ENCODE results near the gene BTBD16. TPM values are rescaled to one million over a fixed set of nuclear protein-coding genes. Genes with fewer than 3 reads are reported as not detected.

The BTBD16 gene
- total RNA-seq, 2 experiments from 2014 or later, result not detected

DNA sequence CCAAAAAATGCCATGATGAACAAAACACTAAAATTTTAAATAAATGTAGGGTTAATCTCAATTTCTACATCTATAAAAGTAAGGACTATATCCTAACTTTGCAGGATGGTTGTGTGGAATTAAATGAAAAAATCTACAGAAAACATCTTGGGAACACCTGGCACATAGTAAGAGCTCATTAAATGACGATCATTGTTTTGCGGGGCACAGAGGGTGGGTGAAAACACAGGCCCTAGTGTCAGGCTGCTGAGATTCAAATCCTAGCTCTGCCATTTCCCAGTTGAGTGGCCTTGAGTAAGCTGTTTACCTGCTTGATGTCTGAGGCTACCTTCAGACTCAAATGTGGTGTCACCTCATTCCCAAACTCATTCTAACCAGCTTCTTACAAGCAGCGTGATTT lies 35.6 kb downstream of the BTBD16 start:
- CTCF ChIA-PET, result interaction anchor here (0.5 to 0.7 kb wide), 2 partner anchors 259 to 294 kb away, joined by 3 to 4 read pairs; no protein-coding TSS in a partner anchor

DNA sequence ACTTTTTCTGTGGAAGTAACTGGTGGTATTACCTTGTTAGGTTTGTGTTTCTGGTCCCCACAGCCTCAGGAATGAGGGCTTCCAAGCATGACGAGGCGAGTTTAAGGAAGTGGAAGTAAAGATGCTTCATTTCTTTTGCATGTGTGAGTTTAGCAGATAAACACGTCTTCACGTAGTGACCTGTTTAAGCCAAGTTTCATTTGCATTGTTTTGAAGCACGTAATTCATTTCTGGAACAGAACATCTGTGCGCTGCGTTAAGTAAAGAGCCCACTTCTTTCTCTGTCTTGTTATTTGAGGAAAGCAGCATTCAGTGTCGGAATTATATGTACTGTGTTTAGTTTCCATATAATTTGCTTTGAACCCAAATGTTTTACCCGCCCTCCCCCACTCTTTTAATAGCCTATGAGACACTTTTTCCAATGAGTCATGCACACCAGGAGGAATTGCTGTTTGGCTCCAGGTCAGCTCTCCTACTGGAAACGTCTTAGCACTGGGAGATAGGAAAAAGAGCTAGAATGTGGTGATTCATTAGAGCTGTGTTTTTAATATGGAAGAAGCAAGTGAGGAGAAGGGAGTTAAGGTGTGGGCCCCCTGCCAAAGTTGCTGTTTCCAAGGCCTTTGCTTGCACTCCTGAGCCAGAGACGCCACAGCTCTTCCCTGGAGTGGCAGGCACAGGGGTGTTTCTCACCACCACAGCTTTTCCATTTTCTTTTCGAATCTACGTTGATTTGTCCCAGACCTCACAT lies 36.7 kb downstream of the BTBD16 start:
- DNase-seq, result no peak
- H3K36me3 Mint-ChIP-seq (ENCODE audit: low read depth), result no peaks in the 10 kb centered on the region
- H3K27me3 Mint-ChIP-seq, result peaks cover 17% of the 10 kb centered on the region
- CTCF ChIA-PET, result interaction anchor here (1.3 kb wide), 1 partner anchor 9 kb away, joined by 6 read pairs; no protein-coding TSS in a partner anchor
- H3K4me3 Mint-ChIP-seq, result no peak overlapping the region
- POLR2A ChIA-PET, result no interaction called here
- H3K4me1 Mint-ChIP-seq, result no peaks in the 10 kb centered on the region
- H3K27ac Mint-ChIP-seq, result no peak overlapping the region
- no peaks in the 10 kb centered on the region for H3K9me3 Mint-ChIP-seq

More for the DNA sequence above, 35.6 kb downstream of the BTBD16 start:
- POLR2A ChIA-PET, result interaction anchor here (1.0 kb wide), 1 partner anchor 67 kb away, joined by 3 read pairs; no protein-coding TSS in a partner anchor
- Mint-ChIP-seq H3K27me3 (peaks cover 13% of the 10 kb centered on the region), H3K9me3 (no peaks in the 10 kb centered on the region), H3K36me3 (ENCODE audit: low read depth) (no peaks in the 10 kb centered on the region), H3K4me3 (no peak overlapping the region), H3K4me1 (no peaks in the 10 kb centered on the region), H3K27ac (no peak overlapping the region)
- DNase-seq, result no peak

DNA sequence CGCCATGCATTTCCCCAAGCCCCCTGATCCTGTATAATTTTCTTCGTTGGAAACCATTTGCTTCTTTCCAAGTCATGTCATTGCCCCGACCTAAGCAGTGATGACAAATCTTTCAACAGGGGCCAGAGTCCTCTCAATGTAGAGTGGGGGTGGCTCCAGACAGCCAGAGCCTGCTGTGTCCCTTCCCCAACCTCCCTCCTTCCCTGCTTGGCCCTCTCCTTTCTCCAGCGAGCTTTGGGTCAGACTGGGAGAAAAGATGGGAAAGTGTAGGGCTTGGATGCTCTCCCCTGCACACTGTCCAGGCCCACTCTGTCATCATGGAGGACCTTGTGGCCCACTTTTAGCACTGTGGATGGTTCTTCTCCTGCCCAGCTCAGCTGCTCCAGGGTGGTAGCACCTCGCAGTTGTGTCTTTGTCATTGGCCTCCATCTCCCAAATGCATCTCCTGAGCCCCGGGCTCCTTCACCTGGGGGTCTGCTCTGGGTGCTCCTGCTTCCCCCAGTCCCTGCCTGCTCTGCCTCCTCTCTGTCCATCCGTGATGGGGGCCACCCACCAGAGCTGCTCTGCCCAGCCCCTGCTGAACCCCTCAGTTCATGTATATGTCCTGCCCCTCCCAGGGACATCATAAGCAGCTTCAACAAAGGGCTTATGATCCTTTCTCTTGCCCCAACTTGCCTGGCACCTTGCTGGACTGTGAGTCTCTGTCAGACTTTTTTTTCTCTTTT lies 37.5 kb downstream of the BTBD16 start:
- Mint-ChIP-seq H3K36me3 (ENCODE audit: low read depth) (no peaks in the 10 kb centered on the region), H3K4me1 (no peaks in the 10 kb centered on the region), H3K27me3 (peaks cover 17% of the 10 kb centered on the region), H3K27ac (no peak overlapping the region), H3K4me3 (no peak overlapping the region), H3K9me3 (no peaks in the 10 kb centered on the region)
- ChIA-PET CTCF (interaction anchor here (1.3 kb wide), 1 partner anchor 10 kb away, joined by 6 read pairs; no protein-coding TSS in a partner anchor), POLR2A (no interaction called here)
- no peak for DNase-seq

DNA sequence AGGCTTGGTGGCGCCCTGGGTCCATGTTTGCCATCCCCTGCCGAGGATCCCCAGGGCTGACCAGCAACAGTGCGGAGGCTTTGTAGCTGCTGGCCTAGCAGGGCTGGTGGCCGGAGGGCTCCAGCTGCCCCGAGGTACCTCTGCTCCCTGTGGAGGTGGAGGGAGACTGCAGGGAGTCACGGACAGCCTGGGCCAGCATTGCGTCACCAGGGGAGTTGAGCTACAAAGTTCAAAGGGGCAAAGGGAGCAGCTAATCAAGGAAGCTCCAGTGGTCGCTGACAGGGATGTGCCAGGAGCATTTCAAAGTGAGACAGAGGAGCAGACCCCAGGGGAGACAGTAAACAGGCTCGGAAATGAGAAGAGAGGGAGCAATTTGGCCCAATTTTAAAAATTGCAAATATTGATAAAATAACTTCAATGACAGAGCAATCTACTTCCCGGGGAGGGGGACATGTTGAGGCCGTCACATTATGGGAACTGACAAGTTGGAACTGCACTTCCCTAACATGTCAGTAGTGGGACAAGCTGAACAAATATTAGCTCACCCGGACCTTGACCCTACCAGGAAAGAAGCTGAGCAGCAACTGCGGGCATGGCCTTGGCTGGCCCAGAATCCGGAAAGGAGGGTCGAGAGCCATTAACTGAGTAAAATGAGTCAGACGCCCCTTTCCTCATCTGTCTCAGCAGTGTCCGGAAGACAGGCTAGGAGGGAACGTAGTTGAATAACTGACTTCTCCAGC lies 39.4 kb downstream of the BTBD16 start:
- ChIA-PET POLR2A (no interaction called here), CTCF (interaction anchor here (1.4 kb wide), 1 partner anchor 12 kb away, joined by 4 read pairs; no protein-coding TSS in a partner anchor)
- Mint-ChIP-seq H3K27me3 (peaks cover 19% of the 10 kb centered on the region), H3K27ac (no peak overlapping the region), H3K36me3 (ENCODE audit: low read depth) (no peaks in the 10 kb centered on the region), H3K9me3 (no peaks in the 10 kb centered on the region), H3K4me3 (no peak overlapping the region), H3K4me1 (no peaks in the 10 kb centered on the region)
- no peak for DNase-seq

DNA sequence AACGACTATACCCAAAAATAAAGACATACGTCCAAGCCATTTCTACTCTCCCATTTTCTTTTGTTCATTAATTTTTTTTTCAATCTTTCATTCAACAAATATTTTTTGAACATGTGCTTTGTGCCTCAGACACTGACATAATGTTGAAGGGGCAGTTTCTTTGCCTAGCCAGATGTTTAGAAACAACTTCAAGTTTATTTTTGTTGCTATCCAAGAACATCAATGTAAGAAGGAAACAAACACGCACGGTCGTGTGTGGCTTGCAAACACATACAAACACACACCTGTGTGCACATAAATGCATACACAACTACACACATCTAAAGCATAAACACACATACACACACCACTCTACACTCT lies 39.9 kb downstream of the BTBD16 start:
- no peaks in the 10 kb centered on the region for H3K36me3 Mint-ChIP-seq (ENCODE audit: low read depth)
- H3K9me3 Mint-ChIP-seq, result no peaks in the 10 kb centered on the region
- DNase-seq, result no peak
- H3K4me1 Mint-ChIP-seq, result no peaks in the 10 kb centered on the region
- ChIA-PET POLR2A (no interaction called here), CTCF (no interaction called here)
- peaks cover 19% of the 10 kb centered on the region for H3K27me3 Mint-ChIP-seq
- no peak overlapping the region for H3K27ac Mint-ChIP-seq
- H3K4me3 Mint-ChIP-seq, result no peak overlapping the region

DNA sequence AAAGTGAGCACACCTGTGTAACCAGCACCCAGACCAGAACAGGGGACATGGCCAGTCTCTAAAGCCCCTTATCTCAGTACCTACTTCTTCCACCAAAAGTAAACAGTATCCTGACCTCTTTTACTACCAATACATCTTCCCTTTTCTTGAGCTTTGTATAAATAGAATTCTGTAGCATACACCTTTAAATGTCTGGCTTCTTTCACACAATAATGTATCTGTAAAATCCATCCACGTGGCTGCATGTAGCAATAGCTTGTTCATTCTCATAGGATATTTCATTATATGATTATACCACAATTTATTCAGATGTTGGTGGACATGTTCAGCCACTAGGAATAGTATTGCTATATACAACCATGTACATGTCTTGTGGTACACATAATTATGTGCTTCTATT lies 40.6 kb downstream of the BTBD16 start:
- no peaks in the 10 kb centered on the region for H3K36me3 Mint-ChIP-seq (ENCODE audit: low read depth)

DNA sequence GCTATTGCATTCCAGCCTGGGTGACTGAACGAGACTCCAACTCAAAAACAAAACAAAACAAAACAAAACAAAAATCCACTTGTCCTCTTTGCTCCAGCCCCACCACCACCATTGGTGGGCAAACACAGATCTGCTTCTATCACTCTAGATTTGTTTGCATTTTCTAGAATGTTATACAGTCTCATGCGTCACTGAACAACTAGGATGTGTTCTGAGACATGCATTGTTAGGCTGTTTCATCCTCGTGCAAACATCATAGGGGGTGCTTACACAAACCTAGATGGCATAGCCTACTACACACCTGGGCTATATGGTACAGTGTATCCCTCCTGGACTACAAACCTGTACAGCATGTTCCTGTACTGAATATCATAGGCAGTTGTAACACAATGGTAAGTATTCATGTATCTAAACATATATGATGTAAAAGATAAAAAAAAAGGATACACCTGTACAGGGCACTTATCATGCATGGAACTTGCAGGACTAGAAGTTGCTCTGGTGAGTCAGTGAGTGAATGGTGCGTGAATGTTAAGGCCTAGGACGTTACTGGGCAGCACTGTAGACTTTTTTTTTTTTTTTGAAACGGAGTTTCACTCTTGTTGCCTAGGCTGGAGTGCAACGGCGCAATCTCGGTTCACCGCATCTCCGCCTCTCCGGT lies 45.3 kb downstream of the BTBD16 start:
- Mint-ChIP-seq H3K36me3 (ENCODE audit: low read depth) (no peaks in the 10 kb centered on the region), H3K4me1 (no peaks in the 10 kb centered on the region), H3K27me3 (peaks cover 18% of the 10 kb centered on the region), H3K9me3 (no peaks in the 10 kb centered on the region), H3K4me3 (no peak overlapping the region), H3K27ac (no peak overlapping the region)
- ChIA-PET POLR2A (no interaction called here), CTCF (no interaction called here)
- DNase-seq, result no peak

More for the DNA sequence above, 40.6 kb downstream of the BTBD16 start:
- no peak for DNase-seq
- CTCF ChIA-PET, result interaction anchor here (0.6 kb wide), 1 partner anchor 13 kb away, joined by 3 read pairs; no protein-coding TSS in a partner anchor
- Mint-ChIP-seq H3K27ac (no peak overlapping the region), H3K4me1 (no peaks in the 10 kb centered on the region), H3K27me3 (peaks cover 19% of the 10 kb centered on the region), H3K9me3 (no peaks in the 10 kb centered on the region), H3K4me3 (no peak overlapping the region)
- POLR2A ChIA-PET, result no interaction called here

DNA sequence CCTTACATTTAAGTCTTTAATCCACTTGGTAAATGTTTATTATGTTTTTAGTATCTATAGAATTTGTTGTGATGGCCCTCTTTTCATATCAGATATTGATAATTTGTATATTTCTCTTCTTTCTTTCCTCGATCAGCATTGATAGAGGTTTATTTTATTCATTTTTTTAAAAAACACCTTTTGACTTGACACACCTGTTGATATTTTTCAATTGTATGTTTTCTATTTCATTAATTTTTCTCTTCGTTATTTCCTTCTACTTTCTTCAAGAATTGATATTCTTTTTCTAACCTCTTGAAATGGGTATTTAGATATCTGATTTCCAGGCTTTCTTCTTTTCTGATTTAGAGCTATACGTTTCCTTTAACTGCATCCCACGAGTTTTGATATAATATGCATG lies 50.9 kb downstream of the BTBD16 start:
- Mint-ChIP-seq H3K27ac (no peak overlapping the region), H3K36me3 (ENCODE audit: low read depth) (no peaks in the 10 kb centered on the region), H3K27me3 (peaks cover 26% of the 10 kb centered on the region), H3K9me3 (no peaks in the 10 kb centered on the region), H3K4me1 (no peaks in the 10 kb centered on the region), H3K4me3 (no peak overlapping the region)
- POLR2A ChIA-PET, result no interaction called here
- DNase-seq, result no peak
- CTCF ChIA-PET, result no interaction called here

DNA sequence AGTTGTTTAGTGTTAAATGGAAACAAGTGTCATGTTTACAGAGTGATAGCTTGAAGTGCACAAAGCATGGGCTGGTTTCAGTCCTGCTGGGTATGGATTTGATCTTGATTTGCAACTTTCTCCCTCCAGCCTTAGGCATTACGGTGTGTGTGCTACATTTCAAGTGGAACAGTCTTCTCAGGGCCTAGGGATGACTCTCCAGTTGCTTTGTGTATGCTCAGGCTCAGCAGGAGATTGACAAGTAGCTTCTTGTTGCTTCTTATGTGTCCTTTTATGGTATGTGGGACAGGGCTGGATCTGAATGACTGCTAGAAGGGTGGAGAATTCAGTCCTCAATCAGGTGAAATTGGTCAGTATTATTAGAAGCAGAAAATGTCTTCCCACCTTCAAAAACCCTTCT lies 52.1 kb downstream of the BTBD16 start:
- Mint-ChIP-seq H3K27me3 (peaks cover 26% of the 10 kb centered on the region), H3K27ac (no peak overlapping the region), H3K4me3 (no peak overlapping the region), H3K36me3 (ENCODE audit: low read depth) (no peaks in the 10 kb centered on the region), H3K9me3 (no peaks in the 10 kb centered on the region), H3K4me1 (no peaks in the 10 kb centered on the region)
- no peak for DNase-seq
- ChIA-PET POLR2A (no interaction called here), CTCF (interaction anchor here (1.1 kb wide), 1 partner anchor 21 kb away, joined by 3 read pairs; no protein-coding TSS in a partner anchor)

DNA sequence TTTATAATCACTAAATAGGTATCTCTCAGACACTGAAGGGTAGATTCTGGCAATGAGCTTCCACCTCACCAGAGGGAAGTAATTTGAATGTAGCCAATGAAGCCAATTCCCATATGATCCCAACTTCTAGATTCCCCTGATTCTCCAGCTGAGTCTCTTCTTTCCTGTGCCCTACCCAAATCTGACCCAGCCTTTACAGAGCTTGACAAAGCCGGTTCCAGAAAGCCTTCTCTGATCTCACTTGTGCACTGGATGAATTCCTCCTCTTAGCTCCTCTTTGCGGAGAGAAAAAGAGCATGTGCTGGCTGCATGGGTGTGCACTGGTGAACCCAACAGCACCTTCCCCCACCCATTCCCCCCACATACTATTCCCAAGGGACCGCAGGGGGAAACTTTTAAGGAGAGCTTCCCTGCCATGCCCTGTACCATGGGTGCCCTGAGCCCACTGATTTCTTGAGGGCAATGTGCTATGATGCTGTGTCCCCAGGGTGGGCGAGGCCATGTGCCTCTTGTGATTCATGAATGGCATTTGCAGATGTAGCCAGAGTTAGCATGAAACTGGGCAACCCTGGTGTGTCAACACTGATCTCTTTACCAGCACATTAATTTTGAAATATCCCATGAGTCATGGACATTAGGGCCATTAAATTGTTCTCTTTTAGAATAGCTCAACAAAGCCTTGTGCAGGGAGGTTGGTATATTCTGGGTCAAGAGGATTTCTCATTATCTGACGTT lies 53.0 kb downstream of the BTBD16 start:
- peaks cover 25% of the 10 kb centered on the region for H3K27me3 Mint-ChIP-seq
- no peak overlapping the region for H3K4me3 Mint-ChIP-seq
- no peak overlapping the region for H3K27ac Mint-ChIP-seq
- H3K9me3 Mint-ChIP-seq, result no peaks in the 10 kb centered on the region
- H3K36me3 Mint-ChIP-seq (ENCODE audit: low read depth), result no peaks in the 10 kb centered on the region
- CTCF ChIA-PET, result interaction anchor here (0.5 to 1.1 kb wide), 2 partner anchors 22 to 47 kb away, joined by 3 read pairs; no protein-coding TSS in a partner anchor
- no peak for DNase-seq
- no peaks in the 10 kb centered on the region for H3K4me1 Mint-ChIP-seq
- POLR2A ChIA-PET, result no interaction called here

DNA sequence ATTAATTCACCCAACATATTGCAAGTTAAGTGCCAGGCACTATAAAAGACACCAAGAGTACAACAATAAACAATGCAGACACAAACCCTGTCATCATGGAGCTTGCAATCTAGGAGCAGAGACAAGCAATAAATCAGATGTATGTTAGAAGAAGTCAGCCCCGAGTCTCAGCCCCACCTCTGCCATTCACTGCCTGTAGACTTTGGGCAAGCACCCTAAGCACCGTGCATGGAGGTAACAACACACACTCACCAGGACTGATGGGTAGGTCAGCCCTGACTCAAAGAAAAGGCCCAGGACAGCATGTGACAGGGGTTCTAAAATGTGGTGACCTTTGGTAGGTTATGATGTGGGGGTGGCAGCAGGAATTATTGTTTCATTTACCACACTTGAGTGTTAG lies 54.1 kb downstream of the BTBD16 start:
- POLR2A ChIA-PET, result no interaction called here
- Mint-ChIP-seq H3K4me1 (no peaks in the 10 kb centered on the region), H3K4me3 (no peak overlapping the region), H3K27me3 (peaks cover 25% of the 10 kb centered on the region), H3K27ac (no peak overlapping the region), H3K9me3 (no peaks in the 10 kb centered on the region), H3K36me3 (ENCODE audit: low read depth) (no peaks in the 10 kb centered on the region)
- no peak for DNase-seq
- CTCF ChIA-PET, result interaction anchor here (0.7 kb wide), 1 partner anchor 157 kb away, joined by 3 read pairs; no protein-coding TSS in a partner anchor

DNA sequence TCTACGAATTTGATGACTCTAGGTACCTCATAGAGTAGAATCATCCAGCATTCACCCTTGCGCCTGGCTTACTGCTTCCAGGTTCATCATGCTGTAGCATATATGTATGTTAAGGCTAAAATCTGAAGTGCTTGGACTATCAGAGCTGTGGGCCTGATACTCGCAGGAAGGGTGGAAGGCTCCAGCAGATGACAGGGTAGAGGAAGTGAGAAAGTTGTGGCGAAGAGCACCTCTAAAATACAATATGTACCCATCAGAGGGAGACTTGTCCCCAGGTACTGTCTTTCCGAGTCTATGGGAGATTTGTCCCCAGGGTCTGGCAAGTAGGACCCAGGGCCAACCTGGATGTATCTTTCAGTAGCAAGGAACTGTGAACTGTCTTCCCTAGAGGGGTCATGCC lies 55.3 kb downstream of the BTBD16 start:
- no peak for DNase-seq
- H3K9me3 Mint-ChIP-seq, result no peaks in the 10 kb centered on the region
- H3K36me3 Mint-ChIP-seq (ENCODE audit: low read depth), result no peaks in the 10 kb centered on the region
- ChIA-PET POLR2A (no interaction called here), CTCF (no interaction called here)
- H3K27me3 Mint-ChIP-seq, result peaks cover 26% of the 10 kb centered on the region
- H3K4me3 Mint-ChIP-seq, result no peak overlapping the region
- no peaks in the 10 kb centered on the region for H3K4me1 Mint-ChIP-seq
- H3K27ac Mint-ChIP-seq, result no peak overlapping the region
